HEK293 (cell line): ENCODE results near the gene MEF2C.
A peak's percentile ranks its signal among the peaks of the same experiment; 100 is the strongest.

Experiments used
- CTCF ChIA-PET: fragments of 350-600 bp; formaldehyde crosslinking; extraction: SDS; loops from one replicate; lab custom pipeline; 2021; ENCODE audit warnings: antibody characterized with exemption; lab: Yijun Ruan, JAX
- POLR2A ChIA-PET: fragments of 300-600 bp; formaldehyde crosslinking; extraction: SDS; loops from one replicate; lab custom pipeline; 2020; ENCODE audit warnings: antibody characterized with exemption, inconsistent platforms; lab: Yijun Ruan, JAX
- H3K27ac ChIP-seq: fragments of 200-500 bp; sonication (Bioruptor generic); 2 replicates; pipeline ENCODE4 v1.5.1; 2014; ENCODE audit warnings: low read depth, low read length, control low read depth, inconsistent platforms; ENCODE audit errors: extremely low read depth
- H3K36me3 ChIP-seq, 2 experiments: fragments of 200-500 bp in 1 of 2; sonication (Bioruptor generic) in 1 of 2; 1 replicate in 1 of 2; 2 replicates in 1 of 2; pipeline ENCODE4 v1.5.1; 2014 to 2017; ENCODE audit warnings: inconsistent platforms in 2 of 2, low read length in 2 of 2; ENCODE audit not compliant: control insufficient read depth in 2 of 2, insufficient read depth in 1 of 2
- H3K4me1 ChIP-seq: fragments of 200-500 bp; sonication (Bioruptor generic); 2 replicates; pipeline ENCODE4 v1.5.1; 2014; ENCODE audit warnings: mild to moderate bottlenecking, low read length, inconsistent platforms; ENCODE audit not compliant: control insufficient read depth, insufficient read depth
- H3K4me3 ChIP-seq: 2 replicates; pipeline ENCODE4 v1.5.1; 2011; ENCODE audit warnings: low read depth, mild to moderate bottlenecking, control low read depth, low read length, moderate library complexity
- H3K9me3 ChIP-seq: fragments of 200-500 bp; sonication (Bioruptor generic); 2 replicates; pipeline ENCODE4 v1.5.1; 2014; ENCODE audit warnings: low read depth, low read length, inconsistent platforms; ENCODE audit not compliant: control insufficient read depth, insufficient read depth
- BCL11B ChIP-seq: fragments of 450-650 bp; formaldehyde crosslinking; IDR thresholded peaks from 2 replicates; pipeline ENCODE4 v1.5.1; 2016; ENCODE audit warnings: low read depth, missing biosample characterization, missing genetic modification characterization
- GLIS1 ChIP-seq: fragments of 450-650 bp; formaldehyde crosslinking; IDR thresholded peaks from 2 replicates; pipeline ENCODE4 v1.5.1; 2016; ENCODE audit warnings: missing biosample characterization, missing genetic modification characterization
- HOXD13 ChIP-seq: sonication (generic); formaldehyde crosslinking; IDR thresholded peaks from 2 replicates; pipeline ENCODE4 v1.8.0; 2022; ENCODE audit warnings: missing genetic modification reagents, borderline replicate concordance
- RBAK ChIP-seq: fragments of 450-650 bp; formaldehyde crosslinking; IDR thresholded peaks from 2 replicates; pipeline ENCODE4 v1.5.1; 2016; ENCODE audit warnings: missing biosample characterization, missing genetic modification characterization
- SETDB1 ChIP-seq: IDR thresholded peaks from one replicate; pipeline ENCODE4 v1.6.1; 2017; ENCODE audit warnings: mild to moderate bottlenecking, low read length, moderate library complexity, mixed read lengths; ENCODE audit not compliant: insufficient read length
- ZNF292 ChIP-seq: fragments of 450-650 bp; formaldehyde crosslinking; IDR thresholded peaks from 2 replicates; pipeline ENCODE4 v1.5.1; 2016; ENCODE audit warnings: low read depth, missing biosample characterization, missing genetic modification characterization, borderline replicate concordance
- ZNF37A ChIP-seq: fragments of 450-650 bp; IDR thresholded peaks from 2 replicates; pipeline ENCODE4 v1.5.1; 2018; ENCODE audit warnings: missing biosample characterization, missing genetic modification characterization
- ZNF776 ChIP-seq: fragments of 450-650 bp; formaldehyde crosslinking; IDR thresholded peaks from 2 replicates; pipeline ENCODE4 v1.5.0; 2017; ENCODE audit warnings: missing biosample characterization, missing genetic modification characterization, borderline replicate concordance
- ZNF792 ChIP-seq: fragments of 450-650 bp; formaldehyde crosslinking; IDR thresholded peaks from 2 replicates; pipeline ENCODE4 v1.5.1; 2016; ENCODE audit warnings: missing biosample characterization, missing genetic modification characterization
- ZNF830 ChIP-seq: fragments of 450-650 bp; IDR thresholded peaks from 2 replicates; pipeline ENCODE4 v1.5.0; 2018; ENCODE audit warnings: missing biosample characterization, missing genetic modification characterization, low read depth, mild to moderate bottlenecking, moderate library complexity
- ZSCAN16 ChIP-seq: fragments of 450-650 bp; formaldehyde crosslinking; IDR thresholded peaks from 2 replicates; pipeline ENCODE4 v1.5.1; 2016; ENCODE audit warnings: missing biosample characterization, missing genetic modification characterization
- ZSCAN23 ChIP-seq: fragments of 450-650 bp; formaldehyde crosslinking; IDR thresholded peaks from 2 replicates; pipeline ENCODE4 v1.5.1; 2016; ENCODE audit warnings: missing biosample characterization, missing genetic modification characterization
- TF ChIP-seq, protein P1 (sequence below): fragments of 450-650 bp; formaldehyde crosslinking; IDR thresholded peaks from 2 replicates; pipeline ENCODE4 v1.5.1; 2017; ENCODE audit warnings: missing biosample characterization, missing genetic modification characterization
- TF ChIP-seq, protein P2 (sequence below): fragments of 450-650 bp; formaldehyde crosslinking; IDR thresholded peaks from 2 replicates; pipeline ENCODE4 v1.5.1; 2016; ENCODE audit warnings: missing biosample characterization, missing genetic modification characterization
- TF ChIP-seq, protein P3 (sequence below): fragments of 450-650 bp; formaldehyde crosslinking; IDR thresholded peaks from 2 replicates; pipeline ENCODE4 v1.5.0; 2017; ENCODE audit warnings: missing biosample characterization, missing genetic modification characterization, borderline replicate concordance
- TF ChIP-seq, protein P4 (sequence below): sonication (generic); formaldehyde crosslinking; IDR thresholded peaks from 2 replicates; pipeline ENCODE4 v1.8.1; 2022; ENCODE audit warnings: mild to moderate bottlenecking, moderate library complexity, missing genetic modification reagents

Gene MEF2C

DNA sequence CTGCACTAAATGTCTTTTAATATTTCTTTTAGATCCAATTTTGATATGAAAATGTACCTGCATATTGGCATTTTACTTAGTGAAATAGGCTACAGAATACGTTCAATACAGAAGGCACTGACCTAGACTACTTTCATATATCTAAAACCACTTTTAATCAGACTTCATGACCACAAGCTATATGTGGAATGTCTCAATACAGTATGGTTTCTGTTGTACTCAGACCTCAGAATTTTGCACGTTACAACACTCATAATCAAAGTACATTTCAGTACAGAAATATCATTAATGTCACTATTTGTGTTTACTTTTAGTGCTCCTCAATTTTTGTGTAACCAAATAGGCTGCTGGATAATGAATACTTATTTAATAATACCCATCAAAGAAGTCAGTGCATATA is 74.8 kb downstream of the MEF2C start:
- POLR2A ChIA-PET = no interaction called here
- TF ChIP-seq, protein P1, sequence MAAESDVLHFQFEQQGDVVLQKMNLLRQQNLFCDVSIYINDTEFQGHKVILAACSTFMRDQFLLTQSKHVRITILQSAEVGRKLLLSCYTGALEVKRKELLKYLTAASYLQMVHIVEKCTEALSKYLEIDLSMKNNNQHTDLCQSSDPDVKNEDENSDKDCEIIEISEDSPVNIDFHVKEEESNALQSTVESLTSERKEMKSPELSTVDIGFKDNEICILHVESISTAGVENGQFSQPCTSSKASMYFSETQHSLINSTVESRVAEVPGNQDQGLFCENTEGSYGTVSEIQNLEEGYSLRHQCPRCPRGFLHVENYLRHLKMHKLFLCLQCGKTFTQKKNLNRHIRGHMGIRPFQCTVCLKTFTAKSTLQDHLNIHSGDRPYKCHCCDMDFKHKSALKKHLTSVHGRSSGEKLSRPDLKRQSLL (tag by site-specific recombination) = no peak
- TF ChIP-seq ZNF37A (tag by site-specific recombination) = no peak
- no peak for TF ChIP-seq ZNF792 (tag by site-specific recombination)
- no peak for TF ChIP-seq RBAK (tag by site-specific recombination)
- TF ChIP-seq ZNF292 (tag by site-specific recombination) = no peak

DNA sequence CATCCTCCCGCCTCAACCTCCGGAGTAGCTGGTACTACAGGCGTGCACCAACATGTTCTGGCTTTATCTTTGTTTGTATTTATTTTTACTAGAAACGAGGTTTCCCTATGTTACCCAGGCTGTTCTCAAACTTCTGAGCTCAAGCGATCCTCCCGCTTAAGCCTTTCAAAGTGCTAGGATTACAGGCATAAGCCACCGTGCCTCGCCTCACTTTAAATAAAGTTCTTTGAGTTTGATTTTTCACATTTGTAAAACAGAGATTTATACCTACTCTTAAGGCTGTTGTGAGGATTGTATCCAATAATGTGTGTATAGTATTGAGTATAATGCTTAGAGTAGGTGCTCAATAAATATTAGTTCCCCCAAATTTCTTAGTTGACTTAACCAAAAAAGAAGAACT is 75.7 kb downstream of the MEF2C start:
- POLR2A ChIA-PET = interaction anchor here (0.6 kb wide), 1 partner anchor 18 kb away, joined by 3 read pairs; no protein-coding TSS in a partner anchor
- no peak overlapping the region for H3K4me3 ChIP-seq
- H3K4me1 ChIP-seq = peaks cover 7% of the 10 kb centered on the region
- CTCF ChIA-PET = no interaction called here
- H3K9me3 ChIP-seq = no peaks in the 10 kb centered on the region
- TF ChIP-seq, protein P2, sequence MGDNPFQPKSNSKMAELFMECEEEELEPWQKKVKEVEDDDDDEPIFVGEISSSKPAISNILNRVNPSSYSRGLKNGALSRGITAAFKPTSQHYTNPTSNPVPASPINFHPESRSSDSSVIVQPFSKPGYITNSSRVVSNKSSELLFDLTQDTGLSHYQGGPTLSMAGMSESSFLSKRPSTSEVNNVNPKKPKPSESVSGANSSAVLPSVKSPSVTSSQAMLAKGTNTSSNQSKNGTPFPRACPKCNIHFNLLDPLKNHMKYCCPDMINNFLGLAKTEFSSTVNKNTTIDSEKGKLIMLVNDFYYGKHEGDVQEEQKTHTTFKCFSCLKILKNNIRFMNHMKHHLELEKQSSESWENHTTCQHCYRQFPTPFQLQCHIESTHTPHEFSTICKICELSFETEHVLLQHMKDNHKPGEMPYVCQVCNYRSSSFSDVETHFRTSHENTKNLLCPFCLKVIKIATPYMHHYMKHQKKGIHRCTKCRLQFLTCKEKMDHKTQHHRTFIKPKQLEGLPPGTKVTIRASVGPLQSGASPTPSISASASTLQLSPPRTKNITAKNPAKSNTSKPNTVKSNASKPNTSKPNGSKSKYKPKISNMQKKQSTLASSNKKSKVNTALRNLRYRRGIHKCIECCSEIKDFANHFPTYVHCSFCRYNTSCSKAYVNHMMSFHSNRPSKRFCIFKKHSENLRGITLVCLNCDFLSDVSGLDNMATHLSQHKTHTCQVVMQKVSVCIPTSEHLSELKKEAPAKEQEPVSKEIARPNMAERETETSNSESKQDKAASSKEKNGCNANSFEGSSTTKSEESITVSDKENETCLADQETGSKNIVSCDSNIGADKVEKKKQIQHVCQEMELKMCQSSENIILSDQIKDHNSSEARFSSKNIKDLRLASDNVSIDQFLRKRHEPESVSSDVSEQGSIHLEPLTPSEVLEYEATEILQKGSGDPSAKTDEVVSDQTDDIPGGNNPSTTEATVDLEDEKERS = no peak
- no peak for TF ChIP-seq ZNF776 (tag by site-specific recombination)
- TF ChIP-seq SETDB1 = peak; percentile 60
- H3K27ac ChIP-seq = no peak overlapping the region
- H3K36me3 ChIP-seq = peaks cover 0 to 5% of the 10 kb centered on the region in 2 experiments; a peak in 1 of 3 replicates

More for the DNA sequence above, 74.8 kb downstream of the MEF2C start:
- Histone ChIP-seq H3K9me3 (no peaks in the 10 kb centered on the region), H3K27ac (no peak overlapping the region), H3K4me1 (peaks cover 14% of the 10 kb centered on the region), H3K36me3 (peaks cover 0 to 5% of the 10 kb centered on the region in 2 experiments; a peak in 1 of 3 replicates), H3K4me3 (no peak overlapping the region)
- CTCF ChIA-PET = no interaction called here

DNA sequence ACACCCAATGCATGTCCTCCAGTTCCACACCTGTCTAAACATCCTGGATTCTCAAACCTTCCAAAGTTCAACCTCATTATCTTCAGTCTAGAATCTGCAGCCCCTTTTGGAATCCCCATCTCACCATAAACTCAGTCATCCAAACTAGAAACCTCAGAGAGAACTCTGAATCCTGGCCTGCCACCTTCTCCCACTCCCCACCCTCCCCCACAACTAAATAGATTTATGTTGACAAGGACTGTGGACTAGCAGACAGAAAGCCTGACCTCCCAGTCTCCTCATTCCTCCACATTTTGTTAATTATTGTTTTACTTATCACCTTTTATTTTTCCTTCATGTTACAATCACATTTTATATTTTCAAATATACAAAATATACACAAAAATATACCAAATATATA is 76.6 kb downstream of the MEF2C start:
- ChIA-PET POLR2A (no interaction called here), CTCF (no interaction called here)
- H3K36me3 ChIP-seq = peaks cover 0 to 5% of the 10 kb centered on the region in 2 experiments; a peak in 1 of 3 replicates

DNA sequence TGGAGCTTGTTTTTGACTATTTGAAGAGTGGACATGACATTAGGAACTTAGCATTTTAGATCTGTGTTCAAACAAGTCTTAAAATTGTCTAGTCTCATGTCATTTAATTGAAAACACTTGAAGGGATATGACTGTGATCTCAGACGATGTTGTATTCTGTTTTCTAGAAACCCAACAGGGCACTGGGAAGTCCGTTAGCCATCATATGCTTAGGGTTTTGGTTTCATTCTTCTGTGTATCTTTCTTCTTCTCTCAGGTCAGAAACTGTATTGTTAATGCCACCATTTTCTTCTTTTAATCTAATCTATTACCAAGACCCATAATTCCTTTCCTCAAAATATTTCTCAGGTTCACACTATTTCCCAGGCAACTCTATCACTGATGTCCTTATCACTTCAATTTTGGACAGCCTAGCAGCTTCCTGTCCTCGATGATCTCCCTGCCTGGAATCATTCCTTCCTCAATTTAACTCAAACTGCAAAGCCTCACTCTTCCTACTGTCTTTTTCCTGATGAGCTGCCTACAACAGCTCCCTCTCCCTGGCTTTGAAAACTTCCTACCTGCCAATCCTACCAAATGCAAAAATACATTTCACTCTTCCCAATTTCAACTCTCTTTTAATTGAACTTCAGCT is 77.7 kb downstream of the MEF2C start:
- ChIA-PET CTCF (no interaction called here), POLR2A (no interaction called here)
- Histone ChIP-seq H3K4me3 (no peak overlapping the region), H3K9me3 (no peaks in the 10 kb centered on the region), H3K27ac (no peak overlapping the region), H3K4me1 (no peaks in the 10 kb centered on the region), H3K36me3 (peaks cover 0 to 5% of the 10 kb centered on the region in 2 experiments; a peak in 1 of 3 replicates)
- no peak for TF ChIP-seq ZSCAN16 (tag by site-specific recombination)
- TF ChIP-seq, protein P1 (tag by site-specific recombination) = no peak
- TF ChIP-seq GLIS1 (tag by site-specific recombination) = no peak
- no peak for TF ChIP-seq ZSCAN23 (tag by site-specific recombination)
- TF ChIP-seq, protein P3, sequence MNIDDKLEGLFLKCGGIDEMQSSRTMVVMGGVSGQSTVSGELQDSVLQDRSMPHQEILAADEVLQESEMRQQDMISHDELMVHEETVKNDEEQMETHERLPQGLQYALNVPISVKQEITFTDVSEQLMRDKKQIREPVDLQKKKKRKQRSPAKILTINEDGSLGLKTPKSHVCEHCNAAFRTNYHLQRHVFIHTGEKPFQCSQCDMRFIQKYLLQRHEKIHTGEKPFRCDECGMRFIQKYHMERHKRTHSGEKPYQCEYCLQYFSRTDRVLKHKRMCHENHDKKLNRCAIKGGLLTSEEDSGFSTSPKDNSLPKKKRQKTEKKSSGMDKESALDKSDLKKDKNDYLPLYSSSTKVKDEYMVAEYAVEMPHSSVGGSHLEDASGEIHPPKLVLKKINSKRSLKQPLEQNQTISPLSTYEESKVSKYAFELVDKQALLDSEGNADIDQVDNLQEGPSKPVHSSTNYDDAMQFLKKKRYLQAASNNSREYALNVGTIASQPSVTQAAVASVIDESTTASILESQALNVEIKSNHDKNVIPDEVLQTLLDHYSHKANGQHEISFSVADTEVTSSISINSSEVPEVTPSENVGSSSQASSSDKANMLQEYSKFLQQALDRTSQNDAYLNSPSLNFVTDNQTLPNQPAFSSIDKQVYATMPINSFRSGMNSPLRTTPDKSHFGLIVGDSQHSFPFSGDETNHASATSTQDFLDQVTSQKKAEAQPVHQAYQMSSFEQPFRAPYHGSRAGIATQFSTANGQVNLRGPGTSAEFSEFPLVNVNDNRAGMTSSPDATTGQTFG = no peak
- TF ChIP-seq HOXD13 = no peak
- no peak for TF ChIP-seq BCL11B (tag by site-specific recombination)
- TF ChIP-seq ZNF830 (tag by site-specific recombination) = no peak
- TF ChIP-seq, protein P4, sequence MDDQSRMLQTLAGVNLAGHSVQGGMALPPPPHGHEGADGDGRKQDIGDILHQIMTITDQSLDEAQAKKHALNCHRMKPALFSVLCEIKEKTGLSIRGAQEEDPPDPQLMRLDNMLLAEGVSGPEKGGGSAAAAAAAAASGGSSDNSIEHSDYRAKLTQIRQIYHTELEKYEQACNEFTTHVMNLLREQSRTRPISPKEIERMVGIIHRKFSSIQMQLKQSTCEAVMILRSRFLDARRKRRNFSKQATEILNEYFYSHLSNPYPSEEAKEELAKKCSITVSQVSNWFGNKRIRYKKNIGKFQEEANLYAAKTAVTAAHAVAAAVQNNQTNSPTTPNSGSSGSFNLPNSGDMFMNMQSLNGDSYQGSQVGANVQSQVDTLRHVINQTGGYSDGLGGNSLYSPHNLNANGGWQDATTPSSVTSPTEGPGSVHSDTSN (CRISPR knock-in tag) = no peak

More for the DNA sequence above, 76.6 kb downstream of the MEF2C start:
- Histone ChIP-seq H3K4me1 (peaks cover 3% of the 10 kb centered on the region; the same call in 1 of the 2 replicates), H3K27ac (no peak overlapping the region), H3K9me3 (no peaks in the 10 kb centered on the region), H3K4me3 (no peak overlapping the region)
- TF ChIP-seq GLIS1 (tag by site-specific recombination) = no peak
